T1000 (cell line): Measurements from ENCODE around the gene CTDP1.

Experiments
- DNase-seq: peaks from one replicate; lab custom pipeline; 2025; ENCODE audit warnings: mixed read lengths; lab: John Stamatoyannopoulos, UW

Gene CTDP1, protein sequence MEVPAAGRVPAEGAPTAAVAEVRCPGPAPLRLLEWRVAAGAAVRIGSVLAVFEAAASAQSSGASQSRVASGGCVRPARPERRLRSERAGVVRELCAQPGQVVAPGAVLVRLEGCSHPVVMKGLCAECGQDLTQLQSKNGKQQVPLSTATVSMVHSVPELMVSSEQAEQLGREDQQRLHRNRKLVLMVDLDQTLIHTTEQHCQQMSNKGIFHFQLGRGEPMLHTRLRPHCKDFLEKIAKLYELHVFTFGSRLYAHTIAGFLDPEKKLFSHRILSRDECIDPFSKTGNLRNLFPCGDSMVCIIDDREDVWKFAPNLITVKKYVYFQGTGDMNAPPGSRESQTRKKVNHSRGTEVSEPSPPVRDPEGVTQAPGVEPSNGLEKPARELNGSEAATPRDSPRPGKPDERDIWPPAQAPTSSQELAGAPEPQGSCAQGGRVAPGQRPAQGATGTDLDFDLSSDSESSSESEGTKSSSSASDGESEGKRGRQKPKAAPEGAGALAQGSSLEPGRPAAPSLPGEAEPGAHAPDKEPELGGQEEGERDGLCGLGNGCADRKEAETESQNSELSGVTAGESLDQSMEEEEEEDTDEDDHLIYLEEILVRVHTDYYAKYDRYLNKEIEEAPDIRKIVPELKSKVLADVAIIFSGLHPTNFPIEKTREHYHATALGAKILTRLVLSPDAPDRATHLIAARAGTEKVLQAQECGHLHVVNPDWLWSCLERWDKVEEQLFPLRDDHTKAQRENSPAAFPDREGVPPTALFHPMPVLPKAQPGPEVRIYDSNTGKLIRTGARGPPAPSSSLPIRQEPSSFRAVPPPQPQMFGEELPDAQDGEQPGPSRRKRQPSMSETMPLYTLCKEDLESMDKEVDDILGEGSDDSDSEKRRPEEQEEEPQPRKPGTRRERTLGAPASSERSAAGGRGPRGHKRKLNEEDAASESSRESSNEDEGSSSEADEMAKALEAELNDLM

DNA sequence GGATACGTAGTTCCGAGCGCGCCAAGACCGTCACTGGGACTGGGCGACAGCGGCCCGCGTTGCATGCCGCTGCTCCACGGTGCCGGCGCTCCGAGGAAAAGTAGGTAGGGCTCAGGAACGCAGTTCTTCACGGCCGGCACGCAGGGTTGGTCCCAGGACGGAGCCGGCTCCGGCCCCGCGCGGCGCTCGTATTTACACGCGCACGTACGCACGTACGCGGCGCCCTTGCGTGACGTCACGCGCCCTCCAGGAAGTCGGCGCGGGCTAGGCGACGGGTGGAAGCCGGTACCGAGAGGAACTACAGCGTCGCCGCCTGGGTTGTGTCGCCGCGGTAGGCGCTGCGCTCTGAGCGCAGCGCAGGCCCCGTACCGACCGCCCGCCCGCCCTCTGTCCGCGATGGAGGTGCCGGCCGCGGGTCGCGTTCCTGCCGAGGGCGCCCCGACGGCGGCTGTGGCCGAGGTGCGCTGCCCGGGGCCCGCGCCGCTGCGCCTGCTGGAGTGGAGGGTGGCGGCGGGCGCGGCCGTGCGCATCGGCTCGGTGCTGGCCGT lies at the start of gene CTDP1:
Gene CTDP1 (plus strand): TSS at position 252 of the 548 bp plus-strand sequence. CDS start 145 bp downstream, at position 397.
- peak; percentile 67 for DNase-seq

DNA sequence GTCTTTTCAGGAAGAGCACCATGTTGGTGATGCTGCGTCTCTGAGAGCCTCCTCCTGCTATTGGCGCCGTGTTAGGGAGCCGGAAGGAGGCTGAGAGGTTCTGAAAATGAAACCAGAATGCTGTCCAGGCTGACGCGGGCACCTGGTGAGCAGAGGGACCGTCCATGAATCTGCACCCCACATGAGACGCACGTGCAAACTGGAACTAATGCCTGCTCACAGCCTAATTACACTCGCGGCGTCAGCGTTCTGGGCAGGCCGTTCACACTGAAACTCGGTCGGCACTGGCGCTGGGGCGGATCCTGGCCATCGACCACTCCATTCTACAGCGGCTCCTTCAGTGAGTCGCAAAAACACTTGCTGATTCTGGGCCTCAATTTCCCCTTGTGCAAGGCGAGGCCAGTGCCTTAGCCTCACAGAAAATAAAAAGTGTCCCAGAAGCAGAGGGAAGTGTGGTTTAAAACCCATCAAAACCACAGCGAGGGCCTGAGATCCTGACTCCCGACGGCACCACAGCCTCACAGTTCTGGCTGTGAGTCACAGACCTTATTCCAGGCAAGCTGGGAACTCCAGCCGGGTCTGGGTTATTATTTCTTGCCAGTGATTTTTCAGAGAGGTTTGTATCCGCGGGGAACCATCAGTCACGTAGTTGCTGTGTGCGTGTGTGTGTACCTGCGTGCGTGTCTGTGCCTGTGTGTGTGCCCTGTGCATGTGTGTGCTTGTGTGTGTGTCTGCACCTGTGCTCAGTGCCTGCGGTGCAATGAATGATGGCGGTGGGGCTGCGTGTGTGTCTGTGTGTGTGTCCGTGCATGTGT lies 49.1 kb upstream of the CTDP1 start:
- no peak for DNase-seq

DNA sequence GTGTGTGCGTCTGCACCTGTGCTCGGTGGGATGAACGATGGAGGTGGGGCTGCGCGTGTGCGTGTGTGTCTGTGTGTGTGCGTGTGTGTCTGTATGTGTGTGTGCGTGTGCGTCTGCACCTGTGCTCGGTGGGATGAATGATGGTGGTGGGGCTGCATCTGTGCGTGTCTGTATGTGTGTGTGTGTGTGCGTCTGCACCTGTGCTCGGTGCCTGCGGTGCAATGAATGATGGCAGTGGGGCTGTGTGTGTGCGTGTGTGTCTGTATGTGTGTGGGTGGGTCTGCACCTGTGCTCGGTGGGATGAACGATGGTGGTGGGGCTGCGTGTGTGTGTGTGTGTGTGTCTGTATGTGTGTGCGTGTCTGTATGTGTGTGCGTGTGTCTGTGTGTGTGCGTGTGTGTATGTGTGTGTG lies 48.5 kb upstream of the CTDP1 start:
- no peak for DNase-seq

DNA sequence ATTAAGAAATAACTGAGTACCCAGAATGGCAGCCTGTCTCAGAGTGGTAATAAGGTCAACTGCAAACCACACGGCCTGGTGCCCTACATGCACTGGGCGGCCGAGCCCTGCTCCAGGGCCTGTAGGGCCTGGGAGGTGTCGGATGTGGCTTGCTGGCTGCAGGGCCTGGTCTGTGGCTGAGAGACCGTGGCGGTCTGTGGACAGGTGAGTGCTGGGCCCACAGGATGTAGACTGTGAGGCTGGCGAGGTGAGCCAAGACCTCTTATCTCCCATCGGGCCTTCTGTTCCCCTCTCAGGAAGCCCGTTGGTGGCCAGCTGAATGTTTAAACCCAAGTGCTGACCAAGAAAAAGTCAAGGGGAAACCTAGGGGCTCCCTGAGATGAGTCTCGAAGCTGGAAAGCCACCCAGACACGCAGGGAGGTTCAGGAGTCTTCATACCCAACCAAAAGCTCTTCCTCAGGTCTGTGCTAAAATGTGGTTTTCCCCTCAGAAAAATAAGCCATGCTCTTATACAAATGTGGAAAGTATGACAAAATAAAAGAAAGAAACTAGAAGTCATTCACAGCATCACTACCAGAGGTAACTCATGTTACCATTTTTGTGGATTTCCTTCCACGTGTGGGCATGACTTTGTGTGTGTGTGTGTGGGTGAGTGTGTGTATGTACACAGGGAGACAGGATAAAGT lies 47.7 kb upstream of the CTDP1 start:
- DNase-seq = no peak

DNA sequence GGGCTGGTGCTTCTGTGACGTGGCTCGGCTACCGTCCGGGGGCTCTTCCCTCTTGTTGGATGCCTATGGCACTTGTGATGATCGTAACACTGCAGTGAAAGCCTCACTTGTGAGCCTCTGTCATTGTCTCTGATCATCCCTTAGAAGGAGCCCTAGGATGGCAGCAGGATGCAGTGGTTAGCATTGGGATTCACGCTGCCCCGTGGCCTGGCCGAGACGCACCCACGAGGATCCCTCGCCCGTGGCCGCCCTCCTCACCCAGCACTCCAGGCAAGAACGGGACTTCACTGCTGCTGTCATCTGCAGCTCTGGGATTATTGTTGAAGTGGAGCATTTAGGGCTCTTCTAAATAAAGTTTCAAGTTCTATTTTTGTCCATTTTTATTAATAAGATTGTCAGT lies 46.8 kb upstream of the CTDP1 start:
- DNase-seq = no peak

DNA sequence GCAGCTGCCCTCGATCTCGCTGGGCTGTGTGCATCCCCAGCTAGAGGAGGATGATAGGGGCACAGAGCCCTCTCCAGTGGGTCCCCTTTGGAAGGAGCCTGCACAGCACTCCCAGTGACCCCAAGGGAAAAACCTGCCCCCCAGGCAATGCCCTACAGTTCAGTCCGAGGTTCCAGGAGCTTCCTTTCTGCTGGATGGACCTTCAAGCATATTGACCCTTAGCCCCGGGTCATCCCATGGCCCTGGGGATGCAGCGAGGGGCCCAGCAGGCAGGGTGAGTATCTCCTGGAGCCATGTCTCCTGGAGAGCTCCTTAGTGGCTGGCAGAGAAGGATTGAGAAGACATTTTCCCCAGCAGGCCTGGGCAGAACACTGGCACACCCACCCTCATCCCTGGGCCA lies 45.4 kb upstream of the CTDP1 start:
- DNase-seq = no peak

DNA sequence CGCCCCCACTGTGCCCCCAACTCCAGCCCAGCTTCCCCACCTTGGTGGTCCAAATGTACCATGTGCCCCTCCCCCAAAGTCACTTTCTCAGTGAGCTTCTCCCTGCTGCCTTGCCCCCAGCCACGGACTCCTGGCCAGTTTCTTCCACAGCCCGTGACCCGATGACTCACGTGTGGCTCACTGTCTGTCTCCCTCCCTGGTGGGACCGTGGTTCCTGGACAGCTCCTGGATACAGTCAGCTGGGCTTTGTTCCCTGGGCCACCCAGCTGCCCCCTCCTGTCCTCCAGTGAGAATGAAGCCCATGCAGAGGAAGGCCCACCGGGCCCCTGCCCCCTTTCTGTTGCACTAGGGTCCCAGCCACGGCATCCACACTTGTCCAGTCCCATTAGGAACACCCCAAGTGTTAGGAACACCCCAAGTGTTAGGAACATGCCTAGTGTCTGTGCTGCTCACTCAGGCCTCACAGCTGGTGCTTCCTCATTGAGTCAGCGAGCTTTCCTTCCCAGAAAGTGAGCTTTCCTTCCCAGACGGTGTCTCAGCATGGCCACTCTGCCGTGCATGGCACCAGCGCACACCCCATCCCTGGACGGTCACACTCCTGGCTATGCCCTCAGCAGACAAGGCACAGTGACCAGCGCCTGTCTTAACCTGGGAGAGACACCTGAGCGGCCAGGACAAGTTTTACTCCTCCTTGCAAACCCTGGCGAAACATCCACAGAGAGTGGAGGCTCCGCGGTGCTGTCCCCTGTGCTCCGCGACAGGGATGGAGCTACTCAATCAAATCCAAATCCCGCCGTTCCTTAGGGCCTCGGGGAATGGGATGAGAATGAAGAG lies 44.8 kb upstream of the CTDP1 start:
- no peak for DNase-seq

DNA sequence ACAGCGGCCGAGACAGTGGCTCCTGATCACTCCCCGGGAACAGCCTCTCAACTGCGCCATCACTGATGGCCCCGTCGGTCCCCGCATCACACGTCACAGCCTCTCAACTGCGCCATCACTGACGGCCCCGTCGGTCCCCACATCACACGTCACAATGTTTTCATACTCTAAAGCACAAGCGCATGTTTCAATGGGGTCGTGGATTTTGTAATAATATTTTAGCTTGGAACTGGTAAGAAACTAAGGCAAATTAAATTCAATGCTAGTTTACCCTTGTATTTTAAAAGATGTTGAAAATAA lies 44.2 kb upstream of the CTDP1 start:
- no peak for DNase-seq

DNA sequence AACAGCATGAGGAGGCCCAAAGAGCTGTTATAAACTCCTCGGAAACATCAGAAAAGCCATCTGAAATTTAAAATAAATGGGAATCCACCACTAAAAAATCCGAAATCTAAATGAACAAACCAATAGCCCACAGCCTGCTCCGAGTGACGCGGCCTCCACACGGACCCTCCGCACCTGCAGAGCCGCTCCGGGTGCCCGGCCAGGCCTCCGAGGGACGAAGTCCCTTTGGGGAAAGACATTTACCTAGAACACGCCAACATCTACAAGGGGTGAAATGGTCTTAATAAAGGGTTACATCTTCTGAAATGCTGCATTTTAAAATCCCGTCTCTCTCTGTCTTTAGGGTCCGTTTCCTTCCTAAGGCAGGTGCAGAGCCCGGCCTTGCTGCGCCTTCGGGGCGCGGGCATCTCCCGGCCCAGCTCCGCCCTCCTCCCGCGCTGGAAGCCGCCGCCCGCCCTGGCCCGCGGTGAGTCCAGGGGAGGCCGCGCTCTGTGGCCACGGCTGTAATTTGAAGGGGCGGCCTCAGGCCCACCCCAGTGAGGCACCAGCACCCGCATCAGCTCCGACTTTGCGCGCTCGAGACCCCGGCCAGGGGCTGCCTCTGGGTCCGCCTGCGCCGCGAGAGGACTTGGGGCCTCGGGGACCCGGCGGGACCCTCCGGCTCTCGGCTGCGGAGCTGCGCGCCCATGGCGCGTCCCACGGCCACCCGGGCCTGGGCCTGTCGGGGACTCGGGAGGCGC lies 42.3 kb upstream of the CTDP1 start:
- no peak for DNase-seq

DNA sequence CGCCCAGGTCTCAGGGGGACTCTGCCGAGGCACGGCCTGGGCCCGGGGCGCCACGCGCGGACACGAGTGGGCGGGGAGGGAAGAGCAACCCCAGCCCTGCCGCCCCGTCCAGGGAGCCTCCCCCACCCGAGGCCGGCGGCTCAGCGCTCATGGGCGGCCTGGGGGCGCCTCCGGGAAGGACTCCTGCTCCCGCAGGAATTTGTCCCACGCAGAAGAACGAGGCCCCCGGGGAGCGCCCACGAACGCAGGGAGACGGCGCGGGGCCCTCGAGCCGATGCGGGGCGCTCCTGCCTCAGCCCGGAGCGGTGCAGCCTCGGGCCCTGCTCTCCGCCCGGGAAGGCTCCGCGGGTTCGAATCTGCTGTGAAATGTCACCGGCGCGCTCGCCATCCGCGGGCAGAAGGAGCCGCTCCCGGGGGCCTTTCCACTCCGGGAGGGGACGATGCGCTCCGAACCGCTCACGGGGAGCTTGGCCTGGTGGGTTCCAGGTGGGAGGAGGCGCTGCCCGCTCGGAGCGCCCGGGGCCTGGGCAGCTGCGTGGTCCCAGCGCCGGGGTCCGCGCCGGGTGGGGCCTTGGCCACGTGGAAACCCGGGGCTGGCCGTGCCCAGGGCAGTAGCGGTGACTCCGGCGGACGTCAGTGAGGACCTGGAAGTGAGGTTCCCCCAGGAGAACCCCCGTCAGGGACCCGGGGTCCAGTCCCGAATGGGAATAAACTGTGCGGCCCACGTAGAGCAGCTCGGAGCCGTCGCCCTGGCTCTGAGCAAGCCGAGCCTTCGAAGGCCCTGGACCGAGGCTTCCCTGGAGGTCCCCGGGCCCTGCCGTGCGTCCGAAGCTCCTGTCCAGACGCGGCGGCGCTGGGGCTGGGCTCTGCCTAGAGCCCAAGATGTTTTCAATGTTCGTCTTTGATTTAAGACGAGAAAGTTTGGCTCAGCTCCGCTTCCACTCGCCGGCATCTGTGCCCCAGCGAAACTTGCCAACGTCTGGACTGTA lies 41.4 kb upstream of the CTDP1 start:
- DNase-seq = no peak

DNA sequence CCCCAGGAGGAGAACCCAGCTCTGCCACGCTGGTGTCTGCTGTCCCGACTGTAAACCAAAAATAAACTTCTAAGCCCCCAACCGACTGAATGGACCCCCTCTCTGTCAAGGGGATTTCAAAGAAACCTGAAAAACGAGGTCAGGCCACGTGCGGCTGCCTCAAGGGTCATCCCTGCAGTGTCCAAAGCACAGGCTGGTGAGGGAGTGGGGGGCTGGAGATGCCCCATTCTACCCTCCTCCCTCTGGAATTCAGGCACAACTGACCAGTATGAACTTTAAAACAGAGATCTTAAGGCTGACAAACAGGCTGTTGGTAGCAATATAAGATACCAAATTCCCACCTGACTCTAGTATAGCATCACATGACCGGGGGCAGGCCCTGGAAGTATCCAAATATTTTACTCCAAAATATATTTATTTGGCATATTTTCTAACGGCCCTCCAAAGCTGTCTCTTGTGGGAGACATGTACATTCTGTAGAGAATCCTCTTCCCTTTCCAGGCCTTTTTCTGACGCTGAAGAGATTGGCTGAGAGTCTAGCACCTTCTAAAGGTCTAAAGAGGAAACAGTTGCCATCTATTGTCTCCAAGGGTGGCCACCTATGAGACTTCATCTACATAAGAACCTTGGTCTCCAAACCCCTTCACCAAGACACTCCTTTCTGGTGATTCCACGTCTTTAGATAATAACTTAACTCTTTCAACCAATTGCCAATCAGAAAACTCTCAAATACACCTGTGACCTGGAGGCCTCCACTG lies 40.4 kb upstream of the CTDP1 start:
- DNase-seq = no peak

DNA sequence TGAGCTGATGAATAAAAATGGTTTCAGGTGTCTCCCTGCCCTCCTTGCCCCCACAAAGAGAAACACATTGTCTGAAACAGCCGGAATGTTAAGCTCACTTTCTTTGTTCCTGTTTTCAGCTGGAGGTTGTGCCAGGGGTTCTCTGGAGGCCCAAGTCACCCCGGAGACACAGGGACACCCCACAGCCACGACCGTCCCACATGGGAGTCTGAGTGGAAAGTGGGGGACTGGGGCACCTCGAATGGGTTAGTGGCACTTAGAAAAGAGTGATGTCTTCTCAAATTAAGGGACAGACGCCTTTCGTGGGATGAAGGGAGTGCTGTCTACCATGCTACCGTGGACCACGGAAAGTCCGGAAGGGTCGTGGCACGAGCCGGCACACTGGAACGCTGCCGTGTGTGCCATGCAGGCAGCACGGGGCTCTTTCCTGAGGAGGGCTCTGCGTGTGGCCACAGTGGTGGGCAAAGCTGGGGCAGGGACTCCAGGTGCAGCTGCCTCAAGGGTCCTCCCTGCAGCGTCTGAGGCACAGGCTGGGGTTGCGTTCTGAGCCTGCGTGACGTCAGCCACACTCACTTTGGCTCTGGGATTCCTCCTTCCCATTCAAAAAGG lies 39.4 kb upstream of the CTDP1 start:
- DNase-seq = no peak

DNA sequence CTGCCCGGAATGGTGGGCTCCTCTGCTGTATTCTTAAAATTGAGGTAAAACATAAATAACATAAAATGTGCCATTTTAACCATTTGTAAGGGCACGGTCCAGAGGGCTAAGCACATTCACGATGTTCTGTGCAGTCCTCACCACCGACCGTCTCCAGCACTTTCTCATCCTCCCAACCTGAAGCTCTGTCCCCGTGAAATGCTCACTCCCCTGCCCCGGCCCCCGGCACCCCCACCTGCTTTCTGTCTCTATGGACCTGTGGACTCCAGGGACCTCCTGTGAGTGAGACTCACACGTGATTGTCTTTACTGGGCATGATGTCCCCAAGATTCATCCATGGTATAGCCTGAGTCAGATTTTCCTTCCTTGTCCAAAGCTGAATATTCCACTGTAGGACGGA lies 38.7 kb upstream of the CTDP1 start:
- DNase-seq = no peak

DNA sequence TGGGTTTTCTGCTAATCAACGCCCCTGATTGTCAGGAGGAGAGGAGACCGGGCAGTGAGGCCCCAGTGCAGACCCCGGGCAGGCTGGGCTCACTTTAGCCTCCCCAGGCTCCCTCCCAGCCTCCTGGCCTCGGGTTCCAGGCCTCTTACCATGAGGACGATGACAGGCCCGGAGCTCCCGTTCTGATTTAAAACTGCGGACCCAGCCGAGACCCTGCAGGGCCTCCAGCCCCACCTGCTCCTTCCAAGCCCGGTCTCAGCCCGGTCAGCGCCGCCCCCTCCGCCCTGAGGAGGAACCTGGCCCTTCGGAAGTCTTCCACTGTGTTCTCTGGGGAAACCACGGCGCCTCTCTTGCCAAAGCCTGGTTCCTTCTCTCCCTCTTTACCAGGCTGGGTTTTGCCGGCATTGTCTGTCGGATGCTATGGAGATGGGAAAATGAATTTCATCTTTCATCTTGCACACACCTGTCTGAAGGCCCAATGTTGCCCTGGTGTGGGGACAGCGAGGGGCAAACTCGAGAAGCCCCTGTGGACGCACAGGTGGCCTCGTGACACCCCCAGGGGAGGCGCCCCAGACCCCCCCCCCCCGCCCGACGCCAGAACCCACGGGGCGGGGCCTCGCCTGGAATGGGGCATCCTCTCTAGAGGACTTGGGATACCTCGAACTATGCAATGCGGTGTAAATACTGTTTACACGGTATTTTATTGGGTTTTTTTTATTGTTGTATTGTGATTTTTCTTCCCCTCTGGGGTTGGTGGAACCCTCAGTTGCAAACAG lies 37.7 kb upstream of the CTDP1 start:
- DNase-seq = no peak

DNA sequence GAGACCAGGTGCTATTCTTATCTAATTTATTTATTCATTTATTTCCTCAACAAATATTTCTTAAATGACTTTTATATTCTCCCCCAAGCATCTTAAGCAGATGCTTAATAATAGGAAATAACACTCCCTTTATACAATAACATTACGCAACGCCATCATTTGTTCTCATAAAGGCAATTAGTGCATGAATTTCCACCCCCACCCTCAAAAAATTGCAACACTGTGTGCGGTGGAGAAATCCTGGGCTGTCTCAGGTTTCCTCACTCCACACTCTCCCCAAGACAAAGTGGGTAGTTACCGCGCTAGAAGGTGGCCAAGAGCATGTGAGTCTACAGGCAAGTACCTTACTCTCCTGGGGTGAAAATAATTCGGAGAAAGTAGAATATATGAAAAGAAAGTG lies 37.0 kb upstream of the CTDP1 start:
- no peak for DNase-seq
